ENCODE data around the gene C10orf90.
"Not testable (repeated sequence)": the region's sequence is repeated elsewhere in the genome, so short reads cannot be mapped to it uniquely, and the experiment has no call there.

The C10orf90 gene

GRCh38 chr10:126387041-126387921, 283.2 kb downstream of the C10orf90 start:
- DNase-seq: no peak

GRCh38 chr10:126384269-126384873, 286.1 kb downstream of the C10orf90 start:
- DNase-seq: no peak

GRCh38 chr10:126380352-126381076, 290.0 kb downstream of the C10orf90 start:
- no peak for DNase-seq

- DNase-seq: not testable (repeated sequence)
Measured at GRCh38 chr10:126379166-126379565, 291.3 kb downstream of the C10orf90 start.

GRCh38 chr10:126376956-126377355, 293.5 kb downstream of the C10orf90 start:
- DNase-seq: no peak

DNA sequence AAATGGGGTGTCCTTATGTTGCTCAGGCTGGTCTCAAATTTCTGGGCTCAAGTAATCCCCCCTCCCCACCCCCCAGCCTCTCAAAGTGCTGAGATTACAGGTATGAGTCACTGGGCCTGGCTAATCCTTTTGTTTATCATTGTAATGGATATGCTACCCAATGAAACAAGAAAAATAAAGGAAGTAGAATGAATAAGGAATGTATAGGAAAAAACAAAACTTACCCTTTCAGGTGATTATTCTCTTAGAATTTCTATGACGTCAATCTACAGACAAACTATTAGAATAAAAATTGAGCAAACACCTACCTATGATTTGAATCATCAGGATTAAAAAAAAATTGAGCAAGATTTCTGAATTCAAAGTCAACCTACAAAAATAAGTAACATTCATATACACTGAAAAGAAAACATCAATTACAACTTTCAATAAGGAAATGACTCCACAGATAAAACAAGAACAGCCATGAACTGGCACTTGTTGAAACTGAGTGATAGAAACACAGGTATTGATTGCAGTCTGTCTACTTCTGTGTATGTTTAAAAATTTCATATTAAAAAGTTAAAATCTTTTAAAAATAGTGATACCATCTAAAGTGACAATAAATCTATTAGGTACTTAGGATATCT, 294.5 kb downstream of the C10orf90 start:
- no peak for DNase-seq

GRCh38 chr10:126375299-126375698, 295.2 kb downstream of the C10orf90 start:
- no peak for DNase-seq
